HG02588 (cell line): ENCODE results near the gene MDM2.

Experiments
- ATAC-seq: cut with Tn5 transposase; IDR thresholded peaks from one replicate; pipeline ENCODE4 v1.9.1; 2021; ENCODE audit warnings: mild to moderate bottlenecking, moderate library complexity; ENCODE audit not compliant: unreplicated experiment

Gene MDM2

GRCh38 chr12:68807576-68808387 is at the start of gene MDM2:
TSS of gene MDM2 (plus strand) at chr12:68808177. CDS start at chr12:68808478, 301 bp downstream.
- peak; percentile 68 for ATAC-seq

DNA sequence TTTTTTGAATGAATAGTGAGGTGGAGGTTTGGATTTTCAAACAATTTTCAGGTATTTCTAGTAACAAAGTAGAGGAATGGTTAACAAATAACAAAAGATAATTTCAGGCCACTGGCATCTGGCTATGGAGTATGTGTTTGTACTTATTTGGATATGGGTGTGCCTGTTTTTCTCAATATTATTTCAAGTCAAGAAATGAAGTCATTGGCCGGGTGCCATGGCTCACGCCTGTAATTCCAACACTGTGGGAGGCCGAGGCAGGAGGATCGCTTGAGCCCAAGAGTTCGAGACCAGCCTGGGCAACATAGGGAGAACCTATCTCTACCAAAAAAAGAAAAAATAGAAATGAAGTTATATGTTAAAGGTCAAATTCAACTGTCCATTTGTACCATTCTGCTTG is 48.1 kb upstream of the MDM2 start:
- ATAC-seq, result no peak

DNA sequence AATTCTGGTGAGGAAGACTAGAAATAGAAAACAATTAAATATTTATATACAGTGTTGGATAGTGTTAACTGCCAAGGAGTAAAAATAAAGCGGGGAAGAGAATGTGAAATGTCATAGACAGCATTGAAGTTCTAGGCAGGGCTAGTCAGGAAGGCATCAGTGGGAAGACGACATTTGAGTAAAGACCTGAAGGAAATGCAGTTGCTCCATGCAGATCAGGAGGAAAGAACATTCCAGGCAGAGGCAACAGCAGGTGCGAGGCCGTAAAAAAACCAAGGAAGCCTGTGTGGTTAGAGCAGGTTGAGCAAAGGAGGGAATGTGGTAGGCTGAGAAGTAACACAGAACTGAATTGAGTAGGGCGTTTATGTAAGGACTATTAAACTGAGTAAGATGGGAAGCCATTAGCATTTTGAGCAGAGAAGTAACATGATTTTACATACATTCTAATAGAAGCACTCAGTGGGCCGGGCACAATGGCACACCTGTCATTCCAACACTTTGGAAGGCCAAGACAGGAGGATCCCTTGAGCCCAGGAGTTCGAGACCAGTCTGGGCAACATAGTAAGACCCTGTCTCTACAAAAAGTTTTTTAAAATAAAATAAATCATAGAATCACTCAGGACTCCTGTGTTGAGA is 47.1 kb upstream of the MDM2 start:
- ATAC-seq, result no peak

DNA sequence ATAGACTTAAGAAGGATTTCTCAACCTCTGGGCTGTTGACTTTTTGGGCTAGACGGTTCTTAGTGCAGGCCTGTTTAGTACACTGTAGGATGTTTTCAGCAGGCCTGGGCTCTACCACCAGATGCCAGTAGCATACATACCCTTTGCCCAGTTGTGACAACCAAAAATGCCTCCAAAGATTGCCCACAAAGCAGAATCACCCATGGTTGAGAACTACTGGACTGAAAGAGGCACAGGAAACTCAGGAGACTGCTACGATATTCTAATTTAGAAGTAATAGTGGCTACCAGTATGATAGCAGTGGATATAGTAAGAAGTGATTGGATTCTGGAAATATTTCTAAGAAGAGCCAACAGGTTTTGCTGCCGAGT is 46.5 kb upstream of the MDM2 start:
- no peak for ATAC-seq

DNA sequence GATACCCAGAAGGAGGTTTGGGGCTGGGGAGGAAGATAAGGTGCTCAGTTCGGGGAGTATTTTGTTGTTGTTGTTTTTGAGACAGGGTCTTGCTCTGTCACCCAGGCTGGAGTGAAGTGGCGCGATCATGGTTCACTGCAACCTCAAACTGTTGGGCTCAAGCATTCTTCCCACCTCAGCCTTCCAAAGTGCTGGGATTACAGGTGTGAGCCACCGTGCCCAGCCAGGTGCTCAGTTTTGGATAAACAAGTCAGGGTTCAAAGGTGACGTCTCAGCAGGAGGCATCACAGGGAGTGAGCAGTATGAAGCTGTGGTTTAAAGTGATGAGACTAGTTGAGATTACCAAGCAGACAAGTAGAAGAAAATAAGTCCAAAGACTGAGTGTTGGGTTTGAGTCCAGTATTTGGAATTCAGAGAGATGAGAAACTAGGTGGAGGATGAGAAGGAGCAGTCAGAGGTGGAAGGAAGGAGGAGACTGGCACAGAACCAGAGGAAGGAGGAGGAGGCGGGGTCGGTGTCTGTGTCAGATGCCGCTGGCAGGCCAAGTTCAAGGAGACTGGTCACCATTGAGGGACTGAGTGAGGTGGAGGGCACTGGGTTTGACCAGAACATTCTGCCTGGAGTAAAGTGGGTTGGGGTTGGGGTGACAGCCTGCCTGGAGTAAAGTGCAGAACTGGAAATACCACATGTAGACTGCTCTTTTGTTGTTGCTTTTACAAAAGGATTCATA is 45.9 kb upstream of the MDM2 start:
- ATAC-seq, result no peak

GRCh38 chr12:68762691-68763090 is 45.3 kb upstream of the MDM2 start:
- ATAC-seq, result no peak

- no peak for ATAC-seq
These were observed 42.3 kb upstream of the MDM2 start for GRCh38 chr12:68765696-68766095.

- no peak for ATAC-seq
These were observed 41.3 kb upstream of the MDM2 start for GRCh38 chr12:68766646-68767045.

DNA sequence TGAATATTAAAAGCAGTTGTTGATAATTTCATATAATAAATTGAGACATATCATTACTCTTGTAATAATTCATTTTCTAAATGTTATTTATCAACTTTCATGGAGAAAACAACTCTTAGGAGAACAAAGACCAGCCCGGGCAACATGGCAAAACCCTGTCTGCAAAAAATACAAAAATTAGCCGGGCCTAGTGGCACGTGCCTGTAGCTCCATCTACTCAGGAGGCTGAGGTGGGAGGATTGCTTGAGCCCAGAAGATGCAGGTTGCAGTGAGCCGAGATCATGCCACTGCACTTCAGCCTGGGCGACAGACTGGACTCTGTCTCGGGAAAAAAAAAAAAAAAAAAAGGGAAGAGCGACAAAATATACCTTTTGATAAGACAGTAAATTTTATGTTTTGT is 40.8 kb upstream of the MDM2 start:
- no peak for ATAC-seq

DNA sequence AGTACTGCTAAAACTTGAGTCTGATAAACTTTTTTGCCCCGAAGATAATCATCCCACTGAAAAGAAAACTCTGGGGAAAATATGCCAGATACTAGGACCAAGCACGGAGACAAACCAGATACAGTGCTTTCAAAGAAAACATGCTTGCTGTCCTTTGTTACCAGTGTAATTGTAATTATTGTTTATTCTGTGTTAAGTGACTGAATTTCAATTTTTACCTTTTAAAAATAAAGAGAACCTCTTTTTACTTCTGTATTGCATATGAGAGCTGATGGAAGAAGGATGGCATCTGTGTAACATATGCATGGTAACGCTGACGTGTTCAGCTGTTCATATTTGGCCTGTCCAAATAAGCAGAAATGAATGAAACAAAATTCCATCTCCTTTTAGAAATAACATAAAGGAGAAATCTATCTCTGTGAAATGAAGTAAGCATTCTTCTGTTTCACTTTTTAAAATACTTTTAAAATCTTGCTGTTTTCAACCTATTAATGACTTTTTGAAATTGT is 39.5 kb upstream of the MDM2 start:
- ATAC-seq, result no peak

DNA sequence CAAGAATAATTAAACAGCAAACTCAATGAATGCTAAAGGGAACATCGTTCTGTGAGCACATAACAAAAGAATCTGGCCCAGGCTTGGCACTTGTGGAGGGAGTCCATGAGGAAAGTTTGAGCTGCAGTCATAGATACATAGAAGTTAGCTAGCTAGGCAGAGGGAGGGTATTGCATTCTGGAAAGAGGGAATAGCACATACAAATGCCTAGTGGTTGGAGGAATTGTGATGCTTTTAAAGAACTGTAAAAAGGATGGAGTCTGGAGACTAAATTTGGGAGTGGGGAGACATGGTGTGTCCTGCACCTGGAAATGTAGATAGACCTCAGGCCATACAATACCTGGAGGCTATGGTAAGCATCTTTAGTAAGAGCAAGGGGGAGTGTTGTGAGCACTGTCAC is 38.0 kb upstream of the MDM2 start:
- ATAC-seq, result no peak

DNA sequence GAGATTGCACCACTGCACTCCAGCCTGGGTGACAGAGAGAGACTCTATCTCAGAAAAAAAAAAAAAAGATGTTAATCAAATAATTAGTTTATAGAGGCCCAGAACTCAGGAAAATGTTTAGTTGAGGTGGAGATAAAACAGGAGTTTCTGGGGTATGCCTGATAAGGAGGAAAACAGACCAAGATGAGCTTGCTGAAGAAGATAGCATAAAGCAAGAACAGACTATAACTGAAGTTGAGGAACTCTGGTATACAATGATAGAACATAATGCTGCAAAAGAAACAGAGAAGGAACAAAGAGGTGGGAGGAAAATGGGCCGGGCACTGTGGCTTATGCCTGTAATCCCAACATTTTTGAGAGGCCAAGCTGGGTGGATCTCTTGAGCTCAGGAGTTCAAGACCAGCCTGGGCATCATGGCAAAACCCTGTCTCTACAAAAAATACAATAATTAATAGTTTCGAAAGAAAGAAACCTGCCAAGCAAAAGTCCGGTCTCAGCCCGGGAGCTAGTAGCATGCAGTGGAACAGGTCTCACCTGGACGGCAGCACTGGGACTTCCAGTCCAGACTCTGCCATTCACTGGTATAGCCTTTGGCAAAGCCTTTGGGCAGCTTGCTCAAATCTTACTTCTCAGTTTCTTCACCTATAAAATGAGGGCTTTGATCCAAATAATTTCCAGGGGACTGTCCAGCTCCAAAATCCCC is 36.6 kb upstream of the MDM2 start:
- no peak for ATAC-seq

DNA sequence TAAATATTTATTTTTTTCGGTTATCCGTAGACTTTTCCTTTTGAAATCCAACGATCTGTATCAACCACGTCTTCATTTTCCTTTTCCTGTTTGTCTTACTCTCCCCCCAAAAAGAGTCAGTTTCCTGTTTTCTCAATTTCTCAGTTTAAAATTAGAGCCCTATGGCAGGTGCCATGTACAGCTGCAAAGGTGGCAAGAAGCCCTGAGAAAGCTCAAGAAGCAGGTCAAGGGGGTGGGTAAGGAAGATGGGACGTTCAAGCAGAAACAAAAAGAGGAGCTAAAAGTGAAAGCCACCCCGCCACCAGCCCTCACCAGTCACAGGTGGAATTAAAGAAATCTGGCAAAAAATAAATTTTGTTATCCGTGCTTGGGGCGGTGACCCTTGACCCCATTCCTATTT is 35.3 kb upstream of the MDM2 start:
- peak; percentile 76 for ATAC-seq

DNA sequence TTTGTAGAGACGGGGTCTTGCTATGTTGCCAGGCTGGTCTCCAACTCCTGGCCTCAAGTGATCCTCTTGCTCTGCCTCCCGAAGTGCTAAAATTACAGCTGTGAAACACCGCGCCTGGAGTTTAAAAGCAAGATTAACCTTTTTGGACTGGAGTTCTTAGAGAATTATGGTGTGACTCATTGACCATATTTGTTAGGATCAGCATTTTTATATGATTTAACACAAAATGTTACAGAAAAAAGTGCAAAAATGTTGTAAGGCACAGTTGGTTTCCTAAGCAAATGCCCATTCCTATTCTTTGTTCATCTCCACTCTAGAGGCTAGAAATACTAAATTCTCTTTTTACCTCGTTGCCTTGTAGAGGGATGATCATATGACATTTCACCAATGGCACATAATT is 34.4 kb upstream of the MDM2 start:
- no peak for ATAC-seq

DNA sequence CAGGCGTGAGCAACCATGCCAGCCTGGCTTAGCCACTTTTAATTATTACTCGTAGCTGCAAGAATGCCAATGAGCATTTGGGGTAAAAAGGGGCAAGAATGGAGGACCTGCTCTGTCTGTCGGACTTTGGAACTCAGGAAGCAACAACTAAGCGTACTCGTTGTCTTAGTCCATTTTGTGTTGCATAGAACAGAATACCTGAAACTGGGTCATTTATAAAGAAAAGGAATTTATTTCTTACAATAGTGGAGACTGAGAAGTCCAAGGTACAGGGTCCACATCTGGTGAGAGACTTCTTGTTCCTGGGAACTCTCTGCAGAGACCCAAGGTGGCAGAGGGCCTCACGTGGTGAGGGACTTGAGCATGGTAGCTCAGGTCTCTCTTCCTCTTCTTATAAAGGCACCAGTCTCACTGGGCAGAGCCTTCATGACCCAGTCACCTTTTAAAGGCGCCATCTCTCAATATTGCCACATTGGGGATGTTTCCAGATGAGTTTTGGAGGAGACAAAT is 32.8 kb upstream of the MDM2 start:
- ATAC-seq, result no peak

DNA sequence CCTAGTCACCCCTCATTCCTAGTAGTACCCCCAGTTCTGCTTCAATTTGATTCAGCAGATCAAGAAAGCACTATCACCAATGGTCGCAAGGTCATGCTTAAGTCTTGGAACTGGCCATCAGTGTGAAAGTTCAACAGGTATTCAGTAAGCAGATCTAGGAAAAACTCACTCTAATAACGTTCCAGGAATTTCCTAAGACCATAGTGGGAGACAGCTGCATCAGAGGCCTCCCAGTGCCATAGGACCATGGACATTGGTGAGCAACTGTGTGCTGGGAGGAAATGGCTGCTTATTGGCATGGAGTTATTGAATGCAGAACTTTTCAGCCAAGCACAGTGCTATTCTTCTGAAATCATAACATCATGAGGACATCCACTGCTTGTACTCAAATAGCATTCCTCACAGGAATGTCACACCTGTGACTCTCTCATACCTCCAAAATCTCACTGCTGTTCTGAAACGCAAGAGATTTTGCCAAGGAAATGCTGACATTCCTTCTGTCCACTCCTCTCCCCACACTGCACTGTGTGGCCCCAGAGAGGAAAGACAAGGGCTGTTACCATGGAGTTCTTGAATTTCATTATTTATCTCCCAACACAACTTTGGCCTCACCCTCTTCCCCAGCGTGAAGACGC is 30.9 kb upstream of the MDM2 start:
- ATAC-seq, result no peak

GRCh38 chr12:68779280-68779679 is 28.7 kb upstream of the MDM2 start:
- ATAC-seq, result no peak

GRCh38 chr12:68780731-68781130 is 27.2 kb upstream of the MDM2 start:
- no peak for ATAC-seq

- no peak for ATAC-seq
These were observed 26.2 kb upstream of the MDM2 start for GRCh38 chr12:68781728-68782127.

DNA sequence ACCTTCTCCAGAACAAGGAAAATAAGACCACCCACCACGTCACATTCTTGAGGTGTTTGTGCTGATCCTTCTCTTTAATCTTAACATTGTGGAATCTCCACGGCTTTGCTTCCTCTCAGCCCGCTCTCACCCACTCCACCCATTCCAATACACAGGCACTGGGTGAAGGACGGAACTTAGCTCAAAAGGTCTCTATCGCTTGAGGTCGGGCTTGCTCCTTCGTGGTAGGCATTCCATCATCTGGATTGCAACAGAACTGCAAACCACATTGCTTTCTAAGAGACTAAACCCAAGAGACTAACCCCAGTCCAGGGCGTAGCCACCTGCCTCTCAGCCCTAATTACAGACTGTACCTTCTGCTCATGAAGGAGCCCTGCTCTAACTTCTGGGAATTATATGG is 24.0 kb upstream of the MDM2 start:
- no peak for ATAC-seq
